Astrocyte of the spinal cord (primary cell): ENCODE results near the gene SLC2A10.
A peak's percentile ranks its signal among the peaks of the same experiment; 100 is the strongest.

Experiments used
- DNase-seq: peaks from one replicate; pipeline ENCODE4 v3.0.0; 2011; ENCODE audit warnings: low read depth, low spot score
- H3K4me3 ChIP-seq: 2 replicates; pipeline ENCODE4 v1.5.1; 2011; ENCODE audit warnings: low read depth, mild to moderate bottlenecking, low read length, moderate library complexity
- CTCF ChIP-seq: IDR thresholded peaks from 2 replicates; pipeline ENCODE4 v1.5.1; 2012; ENCODE audit warnings: low read depth, mild to moderate bottlenecking, low read length, inconsistent platforms
- in situ Hi-C: cut with HindIII; loops from 2 replicates; pipeline ENCODE4 v1.10.0; 2017; ENCODE audit warnings: low sequenced_read_pairs

The SLC2A10 gene

GRCh38 chr20:46715292-46715756 lies 5.9 kb downstream of the SLC2A10 start:
- in situ Hi-C loops = no loop called here
- H3K4me3 ChIP-seq = no peak overlapping the region
- TF ChIP-seq CTCF = no peak
- DNase-seq = no peak

DNA sequence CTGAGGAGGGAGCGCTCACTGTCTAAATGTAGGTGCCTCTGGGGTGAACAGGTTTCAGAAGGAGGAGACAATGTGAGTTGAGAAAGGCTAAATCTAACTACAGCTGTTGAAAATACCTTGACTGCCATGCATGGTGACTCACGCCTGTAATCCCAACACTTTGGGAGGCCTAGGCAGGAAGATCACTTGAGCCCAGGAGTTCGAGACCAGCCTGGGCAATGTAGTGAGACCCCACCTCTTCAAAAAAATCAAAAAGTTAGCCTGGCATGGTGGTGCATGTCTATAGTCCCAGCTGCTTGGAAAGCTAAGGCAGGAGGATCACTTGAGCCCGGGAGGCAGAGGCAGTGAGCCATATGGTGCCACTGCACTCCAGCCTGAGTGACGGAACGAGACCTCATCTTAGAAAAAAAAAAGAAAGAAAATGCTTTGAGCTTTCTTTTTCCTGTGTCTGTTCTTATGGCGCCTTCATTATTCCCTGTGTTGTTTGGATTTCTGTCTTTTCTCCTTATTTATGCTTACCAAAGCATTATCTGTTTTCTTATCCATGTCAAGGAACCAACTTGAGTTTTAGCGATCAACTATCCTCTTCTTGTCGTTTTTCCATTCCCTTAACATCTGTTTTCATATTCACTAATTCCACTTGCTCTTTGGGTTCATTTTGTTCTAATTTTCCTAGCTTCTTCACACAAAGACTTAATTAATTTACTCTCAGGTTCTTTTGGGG lies 8.5 kb downstream of the SLC2A10 start:
- no peak for DNase-seq
- in situ Hi-C loops = no loop called here
- no peak overlapping the region for H3K4me3 ChIP-seq
- TF ChIP-seq CTCF = no peak

- no peak for DNase-seq
- in situ Hi-C loops = no loop called here
- no peak overlapping the region for H3K4me3 ChIP-seq
- no peak for TF ChIP-seq CTCF
These were observed 10.6 kb downstream of the SLC2A10 start for GRCh38 chr20:46720019-46720418.

GRCh38 chr20:46720776-46721425 lies 11.5 kb downstream of the SLC2A10 start:
- TF ChIP-seq CTCF = no peak
- peak; percentile 26 for DNase-seq
- in situ Hi-C loops = no loop called here
- no peak overlapping the region for H3K4me3 ChIP-seq

GRCh38 chr20:46721476-46721875 lies 12.0 kb downstream of the SLC2A10 start:
- peak; percentile 12 for DNase-seq
- in situ Hi-C loops = no loop called here
- H3K4me3 ChIP-seq = no peak overlapping the region
- TF ChIP-seq CTCF = no peak

GRCh38 chr20:46722450-46722849 lies 13.0 kb downstream of the SLC2A10 start:
- H3K4me3 ChIP-seq = no peak overlapping the region
- in situ Hi-C loops = no loop called here
- DNase-seq = no peak
- no peak for TF ChIP-seq CTCF
